Activated T-cell treated with anti-CD3 and anti-CD28 coated beads for 1 hour (primary cell): Measurements from ENCODE around the gene CAMK2D.
"Not testable (repeated sequence)": the region's sequence is repeated elsewhere in the genome, so short reads cannot be mapped to it uniquely, and the experiment has no call there.

Source experiments
- DNase-seq: peaks from one replicate; pipeline ENCODE4 v3.0.0-alpha.2; 2020; ENCODE audit warnings: low read depth

The CAMK2D gene

GRCh38 chr4:113730467-113731216, 30.9 kb downstream of the CAMK2D start:
- no peak for DNase-seq

GRCh38 chr4:113727802-113728201, 33.7 kb downstream of the CAMK2D start:
- DNase-seq = no peak

DNA sequence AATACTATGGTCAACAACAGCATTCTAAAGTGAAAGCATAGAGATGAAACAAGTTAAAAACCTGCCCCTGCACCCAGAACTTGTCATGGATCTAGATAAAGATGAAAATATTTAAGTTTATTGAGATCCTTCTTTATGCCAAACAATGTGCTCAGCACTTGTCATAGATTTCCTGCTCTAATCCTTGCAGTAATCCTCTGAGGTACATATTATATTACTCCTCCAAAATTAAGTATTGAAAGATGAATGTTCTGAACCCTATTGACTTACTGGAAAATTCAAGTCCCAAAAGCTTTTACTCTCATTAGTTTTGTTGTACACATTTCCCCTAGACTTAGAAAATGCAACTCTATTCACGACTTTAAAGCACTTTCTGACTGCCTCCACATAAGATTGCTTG, 35.6 kb downstream of the CAMK2D start:
- no peak for DNase-seq

GRCh38 chr4:113718252-113718651, 43.3 kb downstream of the CAMK2D start:
- no peak for DNase-seq

GRCh38 chr4:113711883-113712662, 49.5 kb downstream of the CAMK2D start:
- no peak for DNase-seq

GRCh38 chr4:113708250-113708649, 53.3 kb downstream of the CAMK2D start:
- DNase-seq = no peak

GRCh38 chr4:113707048-113707447, 54.5 kb downstream of the CAMK2D start:
- no peak for DNase-seq

DNA sequence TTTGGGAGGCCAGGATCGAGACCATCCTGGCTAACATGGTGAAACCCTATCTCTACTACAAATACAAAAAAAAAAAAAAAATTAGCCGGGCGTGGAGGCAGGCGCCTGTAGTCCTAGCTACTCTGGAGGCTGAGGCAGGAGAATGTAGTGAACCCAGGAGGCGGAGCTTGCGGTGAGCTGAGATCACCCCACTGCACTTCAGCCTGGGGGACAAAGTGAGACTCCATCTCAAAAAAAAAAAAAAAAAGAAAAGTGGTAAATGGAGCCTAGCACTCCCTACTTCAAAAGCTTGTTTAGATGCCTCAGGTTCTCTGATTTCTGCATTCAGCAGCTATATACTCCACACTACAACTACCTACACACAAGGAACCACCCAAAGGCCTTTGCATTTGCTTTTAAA, 56.4 kb downstream of the CAMK2D start:
- not testable (repeated sequence) for DNase-seq

DNA sequence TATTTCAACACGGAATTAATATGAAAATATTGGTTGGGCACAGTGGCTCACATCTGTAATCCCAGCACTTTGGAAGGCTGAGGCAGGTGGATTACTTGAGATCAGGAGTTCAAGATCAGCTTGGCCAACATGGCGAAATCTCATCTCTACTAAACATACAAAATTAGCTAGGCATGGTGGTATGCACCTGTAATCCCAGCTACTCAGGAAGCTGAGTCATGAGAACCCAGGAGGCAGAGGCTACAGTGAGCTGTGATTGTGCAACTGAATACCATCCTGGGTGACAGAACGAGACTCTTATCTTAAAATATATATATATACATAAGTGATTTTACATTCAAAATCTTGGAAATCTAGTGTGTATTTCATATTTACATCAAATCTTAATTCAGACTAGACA, 58.9 kb downstream of the CAMK2D start:
- not testable (repeated sequence) for DNase-seq

DNA sequence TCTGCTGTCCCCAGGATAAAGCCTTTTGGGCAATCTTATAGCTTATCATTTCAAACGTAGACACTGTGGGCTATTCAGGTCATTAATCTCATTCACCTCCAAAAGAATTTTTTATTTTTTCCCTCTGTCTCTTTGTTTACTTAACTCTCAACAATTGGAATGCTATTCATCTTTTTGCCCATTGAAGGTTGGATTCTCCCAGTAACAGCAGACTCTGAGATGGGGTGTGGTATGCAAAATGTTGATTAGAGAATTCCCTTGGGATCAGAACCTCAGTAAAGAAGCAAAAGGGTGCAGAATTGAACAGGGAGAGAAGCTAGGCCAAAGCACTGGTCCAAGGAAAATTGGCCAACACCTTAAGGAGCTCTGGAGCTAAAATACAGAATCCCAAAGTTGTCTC, 60.4 kb downstream of the CAMK2D start:
- no peak for DNase-seq

DNA sequence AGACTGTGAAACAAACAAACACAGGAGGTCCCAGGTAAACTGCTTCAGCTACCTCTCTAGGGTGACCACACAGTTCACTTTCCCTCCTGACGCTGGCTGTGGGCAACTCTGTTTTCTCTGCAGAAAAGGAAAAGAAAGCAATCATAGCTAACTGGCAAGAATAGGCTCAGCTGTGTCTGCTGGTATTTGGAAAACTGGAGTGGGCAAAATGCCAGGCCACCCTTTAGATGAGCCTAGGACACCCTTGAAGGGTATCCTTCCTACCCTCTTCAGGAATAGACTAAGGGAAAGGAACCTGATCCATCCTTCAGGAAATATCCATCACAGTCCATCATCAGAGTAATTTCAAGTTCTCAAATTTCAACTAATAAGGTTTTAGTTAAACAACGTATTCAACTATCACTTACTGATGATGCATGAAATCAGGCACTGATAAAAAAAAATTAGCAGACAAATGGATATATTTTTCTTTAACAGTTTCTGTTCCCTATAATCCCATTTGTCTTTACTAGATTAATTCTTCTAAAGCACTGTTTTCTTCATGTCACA, 60.9 kb downstream of the CAMK2D start:
- no peak for DNase-seq

DNA sequence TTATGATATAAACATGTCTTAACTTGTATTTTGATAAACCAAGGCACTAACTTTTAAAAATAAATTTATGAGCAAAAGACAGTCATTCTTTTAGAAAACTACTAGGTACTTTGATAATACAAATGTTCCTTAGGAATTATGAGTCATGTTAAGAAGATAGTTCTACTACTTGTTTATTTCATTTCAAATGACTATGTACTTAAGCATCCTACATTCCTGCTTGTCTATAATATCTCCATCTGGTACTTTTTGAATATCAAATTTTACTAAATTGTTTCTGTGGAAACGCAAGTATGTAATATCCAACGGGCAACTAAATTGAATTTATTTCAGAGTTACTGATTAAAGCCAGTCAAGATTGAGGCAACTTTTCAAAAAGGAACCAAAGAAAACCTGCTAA, 61.8 kb downstream of the CAMK2D start:
- no peak for DNase-seq

- no peak for DNase-seq
Observed at GRCh38 chr4:113697429-113697828, 64.1 kb downstream of the CAMK2D start.

- no peak for DNase-seq
Observed at GRCh38 chr4:113695328-113696169, 66.0 kb downstream of the CAMK2D start.

GRCh38 chr4:113694008-113694407, 67.5 kb downstream of the CAMK2D start:
- DNase-seq = no peak

DNA sequence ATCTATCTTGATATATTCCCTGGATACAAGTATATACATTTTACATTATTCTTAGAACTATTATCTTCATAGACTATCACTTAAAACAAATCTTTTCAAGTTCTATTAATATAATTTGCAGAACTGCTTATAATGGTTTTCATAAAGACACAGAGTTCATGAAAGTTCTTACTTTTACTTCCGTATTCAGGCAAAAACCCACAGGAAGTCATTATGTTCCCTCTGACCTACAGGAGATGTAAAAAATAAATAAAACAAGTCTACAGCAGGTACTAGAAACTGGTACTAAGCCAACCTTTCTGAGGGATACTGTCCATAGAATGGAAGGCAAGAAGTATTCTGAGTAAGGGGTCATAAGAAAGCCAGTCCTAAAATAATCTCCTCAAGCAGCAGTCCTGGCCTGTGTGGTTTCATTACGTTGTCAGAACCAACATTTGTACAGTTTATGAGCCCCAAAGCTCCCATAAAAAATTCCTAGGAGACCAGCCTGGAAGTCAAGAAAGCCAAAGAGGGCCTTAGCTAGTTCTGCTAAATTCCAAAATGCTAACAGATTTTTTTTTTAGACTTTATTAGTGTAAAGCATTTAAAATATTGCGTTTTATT, 68.6 kb downstream of the CAMK2D start:
- DNase-seq = no peak

- DNase-seq = no peak
Observed at GRCh38 chr4:113691676-113692075, 69.9 kb downstream of the CAMK2D start.

GRCh38 chr4:113689394-113689793, 72.1 kb downstream of the CAMK2D start:
- DNase-seq = no peak

- no peak for DNase-seq
Observed at GRCh38 chr4:113687067-113687718, 74.3 kb downstream of the CAMK2D start.

GRCh38 chr4:113685157-113685556, 76.4 kb downstream of the CAMK2D start:
- not testable (repeated sequence) for DNase-seq

- DNase-seq = no peak
Observed at GRCh38 chr4:113684534-113685091, 76.9 kb downstream of the CAMK2D start.
